Peyer's patch (tissue), 4 donors: Measurements from ENCODE around the gene KIF12.

Source experiments
- POLR2A ChIP-seq, 2 donors: fragments of 450-650 bp; IDR thresholded peaks; one replicate each; pipeline ENCODE4 v1.5.1; 2017; ENCODE audit warnings: antibody characterized with exemption in 2 of 2, mild to moderate bottlenecking in 2 of 2, moderate library complexity in 2 of 2
- TF ChIP-seq, protein P1 (sequence below), 6 experiments: fragments of 450-650 bp in 4 of 6; fragments of 200-600 bp in 2 of 6; sonication (generic) in 1 of 6; IDR thresholded peaks; one replicate each; pipeline ENCODE4 v1.5.1; 2017 to 2019; ENCODE audit warnings: antibody characterized with exemption in 6 of 6, mild to moderate bottlenecking in 3 of 6, moderate library complexity in 1 of 6

GRCh38 chr9:114109124-114109523 lies 10.0 kb upstream of the KIF12 start:
- TF ChIP-seq, protein P1, sequence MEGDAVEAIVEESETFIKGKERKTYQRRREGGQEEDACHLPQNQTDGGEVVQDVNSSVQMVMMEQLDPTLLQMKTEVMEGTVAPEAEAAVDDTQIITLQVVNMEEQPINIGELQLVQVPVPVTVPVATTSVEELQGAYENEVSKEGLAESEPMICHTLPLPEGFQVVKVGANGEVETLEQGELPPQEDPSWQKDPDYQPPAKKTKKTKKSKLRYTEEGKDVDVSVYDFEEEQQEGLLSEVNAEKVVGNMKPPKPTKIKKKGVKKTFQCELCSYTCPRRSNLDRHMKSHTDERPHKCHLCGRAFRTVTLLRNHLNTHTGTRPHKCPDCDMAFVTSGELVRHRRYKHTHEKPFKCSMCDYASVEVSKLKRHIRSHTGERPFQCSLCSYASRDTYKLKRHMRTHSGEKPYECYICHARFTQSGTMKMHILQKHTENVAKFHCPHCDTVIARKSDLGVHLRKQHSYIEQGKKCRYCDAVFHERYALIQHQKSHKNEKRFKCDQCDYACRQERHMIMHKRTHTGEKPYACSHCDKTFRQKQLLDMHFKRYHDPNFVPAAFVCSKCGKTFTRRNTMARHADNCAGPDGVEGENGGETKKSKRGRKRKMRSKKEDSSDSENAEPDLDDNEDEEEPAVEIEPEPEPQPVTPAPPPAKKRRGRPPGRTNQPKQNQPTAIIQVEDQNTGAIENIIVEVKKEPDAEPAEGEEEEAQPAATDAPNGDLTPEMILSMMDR (IDR thresholded peaks at IDR 0.05): no peak
- TF ChIP-seq POLR2A (IDR thresholded peaks at IDR 0.05): no peak
